Prostate gland (tissue), 2 donors: Measurements from ENCODE around the gene LARGE1.

ENCODE experiments used
- POLR2A ChIP-seq: fragments of 450-650 bp; IDR thresholded peaks from one replicate; pipeline ENCODE4 v1.6.1; 2016; ENCODE audit warnings: antibody characterized with exemption, mild to moderate bottlenecking
- POLR2AphosphoS5 ChIP-seq: sonication (generic); formaldehyde crosslinking; IDR thresholded peaks from one replicate; pipeline ENCODE4 v1.6.1; 2017; ENCODE audit warnings: antibody characterized with exemption
- TF ChIP-seq, protein P1 (sequence below), 4 experiments: fragments of 200-600 bp in 2 of 4; fragments of 450-650 bp in 2 of 4; sonication (generic) in 2 of 4; IDR thresholded peaks; 1 replicate in 3 of 4; 2 replicates in 1 of 4; pipeline ENCODE4 v1.5.1; 2016 to 2019; ENCODE audit warnings: antibody characterized with exemption in 4 of 4, mild to moderate bottlenecking in 2 of 4, moderate library complexity in 2 of 4

DNA sequence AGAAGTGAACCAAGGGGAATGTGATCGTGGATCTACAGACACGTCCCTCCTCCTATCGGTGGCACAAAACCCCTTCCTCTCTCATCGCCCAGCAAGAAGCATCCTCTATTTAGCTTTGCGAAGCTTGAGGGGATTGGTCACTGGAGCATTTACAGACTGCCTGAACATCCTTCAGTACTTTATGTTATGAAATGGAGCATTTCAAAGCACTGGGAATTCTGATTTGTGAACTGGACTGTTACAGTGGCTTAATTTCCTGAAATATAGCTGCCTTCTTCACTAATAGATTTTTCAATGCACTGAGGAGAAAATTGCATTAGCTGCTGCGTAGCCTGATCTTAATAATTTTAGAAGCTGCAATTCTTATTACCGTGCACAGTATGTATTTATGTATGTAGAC lies 344.5 kb downstream of the LARGE1 start:
- no peak for TF ChIP-seq POLR2AphosphoS5
- TF ChIP-seq, protein P1, sequence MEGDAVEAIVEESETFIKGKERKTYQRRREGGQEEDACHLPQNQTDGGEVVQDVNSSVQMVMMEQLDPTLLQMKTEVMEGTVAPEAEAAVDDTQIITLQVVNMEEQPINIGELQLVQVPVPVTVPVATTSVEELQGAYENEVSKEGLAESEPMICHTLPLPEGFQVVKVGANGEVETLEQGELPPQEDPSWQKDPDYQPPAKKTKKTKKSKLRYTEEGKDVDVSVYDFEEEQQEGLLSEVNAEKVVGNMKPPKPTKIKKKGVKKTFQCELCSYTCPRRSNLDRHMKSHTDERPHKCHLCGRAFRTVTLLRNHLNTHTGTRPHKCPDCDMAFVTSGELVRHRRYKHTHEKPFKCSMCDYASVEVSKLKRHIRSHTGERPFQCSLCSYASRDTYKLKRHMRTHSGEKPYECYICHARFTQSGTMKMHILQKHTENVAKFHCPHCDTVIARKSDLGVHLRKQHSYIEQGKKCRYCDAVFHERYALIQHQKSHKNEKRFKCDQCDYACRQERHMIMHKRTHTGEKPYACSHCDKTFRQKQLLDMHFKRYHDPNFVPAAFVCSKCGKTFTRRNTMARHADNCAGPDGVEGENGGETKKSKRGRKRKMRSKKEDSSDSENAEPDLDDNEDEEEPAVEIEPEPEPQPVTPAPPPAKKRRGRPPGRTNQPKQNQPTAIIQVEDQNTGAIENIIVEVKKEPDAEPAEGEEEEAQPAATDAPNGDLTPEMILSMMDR (IDR thresholded peaks at IDR 0.05): no peak
- no peak for TF ChIP-seq POLR2A
